Transverse colon (tissue), 4 donors: Measurements from ENCODE around the gene PTPRG. TPM values are rescaled to one million over a fixed set of nuclear protein-coding genes. Genes with fewer than 3 reads are reported as not detected.

Source experiments
- DNase-seq: peaks from one replicate; pipeline ENCODE4 v3.0.0-alpha.2; 2019
- H3K27ac ChIP-seq, 4 donors: fragments of 200-600 bp; sonication (generic); 2 replicates each; pipeline ENCODE4 v1.5.1; 2016 to 2018; ENCODE audit warnings: inconsistent platforms in 4 of 4
- H3K27me3 ChIP-seq: fragments of 200-600 bp; sonication (generic); 2 replicates; pipeline ENCODE4 v1.5.1; 2017; ENCODE audit warnings: inconsistent platforms
- H3K36me3 ChIP-seq, 4 donors: fragments of 200-600 bp; sonication (generic); 2 replicates each; pipeline ENCODE4 v1.5.1; 2017 to 2019; ENCODE audit warnings: inconsistent platforms in 4 of 4
- H3K4me1 ChIP-seq, 4 donors: fragments of 200-600 bp; sonication (generic); 2 replicates each; pipeline ENCODE4 v1.5.1; 2017 to 2020; ENCODE audit warnings: inconsistent platforms in 4 of 4
- H3K4me3 ChIP-seq, 4 donors: fragments of 200-600 bp; sonication (generic); 1 replicate in 1 of 4; 2 replicates in 3 of 4; pipeline versions ENCODE4 v1.5.1 to v1.6.1; 2017 to 2019; ENCODE audit warnings: inconsistent platforms in 4 of 4
- H3K9me3 ChIP-seq, 2 donors: fragments of 200-600 bp; sonication (generic); 2 replicates each; pipeline ENCODE4 v1.5.1; 2017 to 2019; ENCODE audit warnings: inconsistent platforms in 2 of 2
- CTCF ChIP-seq, 5 experiments: fragments of 200-600 bp in 3 of 5; fragments of 450-650 bp in 2 of 5; sonication (generic) in 3 of 5; IDR thresholded peaks; 1 replicate in 2 of 5; 2 replicates in 3 of 5; pipeline ENCODE4 v1.5.1; 2016 to 2017; ENCODE audit warnings: antibody characterized with exemption in 5 of 5, inconsistent platforms in 3 of 5, mild to moderate bottlenecking in 2 of 5, moderate library complexity in 1 of 5
- EP300 ChIP-seq: sonication (generic); formaldehyde crosslinking; IDR thresholded peaks from one replicate; pipeline ENCODE4 v1.6.1; 2017; ENCODE audit warnings: antibody characterized with exemption, low read depth
- POLR2A ChIP-seq: fragments of 450-650 bp; IDR thresholded peaks from one replicate; pipeline ENCODE4 v1.6.1; 2016; ENCODE audit warnings: antibody characterized with exemption, mild to moderate bottlenecking, moderate library complexity
- POLR2AphosphoS5 ChIP-seq, 3 donors: sonication (generic); formaldehyde crosslinking; IDR thresholded peaks; one replicate each; pipeline ENCODE4 v1.6.1; 2016; ENCODE audit warnings: antibody characterized with exemption in 3 of 3
- WGBS, 2 donors: methylation state at CpG; one replicate each; pipeline ENCODE4 v1.1.5; 2018; ENCODE audit warnings: low coverage in 1 of 2; 5-methylcytosine and 5-hydroxymethylcytosine counted together
- in situ Hi-C, 4 donors: fragments of 200-750 bp; cut with MboI; loops; one replicate each; pipeline versions ENCODE4 v1.15.0 to v1.15.1; 2017; ENCODE audit warnings: low sequenced_read_pairs in 3 of 4, low pct_ligation_motif_present in 1 of 4, low pct_unique_long_range_greater_than_20kb in 1 of 4
- intact Hi-C: fragments of 100-400 bp; cut with DNase I; formaldehyde crosslinking; loops from one replicate; pipeline ENCODE4 v1.15.1; 2023; ENCODE audit warnings: low total_unique reads
- total RNA-seq, 4 donors: library from RNA; depleted of rRNA; stranded (reverse); fragments of >200 nt; gene quantifications; one replicate each; pipeline ENCODE4 v1.1.0, GENCODE V29; 2016

Gene PTPRG
- total RNA-seq, 4 donors from 2014 or later, result 29.2 to 83.4 (median 41.6) TPM

- 89 to 90% methylated on average over 1 of the region's 1 CpG for WGBS, 2 donors
- no peak for DNase-seq
- intact Hi-C loops (loop anchor here (10.0 kb wide), 1 partner anchor 357 kb away; no protein-coding TSS in a partner anchor), in situ Hi-C loops (loop anchor here (10.0 to 25.0 kb wide), 6 partner anchors 106 to 619 kb away; no protein-coding TSS in a partner anchor)
- no peak for TF ChIP-seq POLR2AphosphoS5 (IDR thresholded peaks at IDR 0.05)
- no peak for TF ChIP-seq CTCF (IDR thresholded peaks at IDR 0.05)
- no peak for TF ChIP-seq POLR2A
- TF ChIP-seq EP300, result no peak
- H3K4me1 ChIP-seq, result peaks cover 0 to 30% (median 9%) of the 10 kb centered on the region in 4 donors
- no peaks in the 10 kb centered on the region for H3K9me3 ChIP-seq
- H3K27me3 ChIP-seq, result no peaks in the 10 kb centered on the region
- H3K36me3 ChIP-seq, result no peaks in the 10 kb centered on the region
- no peak overlapping the region for H3K4me3 ChIP-seq
- no peak overlapping the region for H3K27ac ChIP-seq
These were observed 6.8 kb downstream of the PTPRG start for GRCh38 chr3:61568127-61568526.

GRCh38 chr3:61569856-61570580 is 8.6 kb downstream of the PTPRG start:
- WGBS, 2 donors, result 27 to 45% methylated on average over 1 to 2 of the region's 2 CpGs
- no peaks in the 10 kb centered on the region for H3K27me3 ChIP-seq
- TF ChIP-seq CTCF (IDR thresholded peaks at IDR 0.05) (no peak), POLR2A (no peak), EP300 (no peak), POLR2AphosphoS5 (IDR thresholded peaks at IDR 0.05) (no peak)
- H3K4me3 ChIP-seq, result no peak overlapping the region
- H3K36me3 ChIP-seq, result no peaks in the 10 kb centered on the region
- in situ Hi-C loops, result loop anchor here (10.0 to 25.0 kb wide), 6 partner anchors 108 to 617 kb away; no protein-coding TSS in a partner anchor
- H3K27ac ChIP-seq, result no peak overlapping the region
- no peak for DNase-seq
- intact Hi-C loops, result loop anchor here (10.0 kb wide), 1 partner anchor 355 kb away; no protein-coding TSS in a partner anchor
- H3K4me1 ChIP-seq, result peaks cover 0 to 14% (median under 1%) of the 10 kb centered on the region in 4 donors
- H3K9me3 ChIP-seq, result no peaks in the 10 kb centered on the region

GRCh38 chr3:61570813-61571212 is 9.4 kb downstream of the PTPRG start:
- Histone ChIP-seq H3K9me3 (no peaks in the 10 kb centered on the region), H3K4me1 (peaks cover 0 to 12% (median 0%) of the 10 kb centered on the region in 4 donors), H3K27me3 (no peaks in the 10 kb centered on the region), H3K36me3 (no peaks in the 10 kb centered on the region), H3K4me3 (no peak overlapping the region), H3K27ac (no peak overlapping the region)
- TF ChIP-seq POLR2A (no peak), POLR2AphosphoS5 (IDR thresholded peaks at IDR 0.05) (no peak), EP300 (no peak), CTCF (IDR thresholded peaks at IDR 0.05) (no peak)
- peak; percentile 12 for DNase-seq
- 83 to 86% methylated on average over 4 to 5 of the region's 5 CpGs for WGBS, 2 donors
- intact Hi-C loops (no loop called here), in situ Hi-C loops (loop anchor here (25.0 kb wide), 4 partner anchors 109 to 616 kb away; no protein-coding TSS in a partner anchor)

- Histone ChIP-seq H3K36me3 (no peaks in the 10 kb centered on the region), H3K27me3 (no peaks in the 10 kb centered on the region), H3K9me3 (no peaks in the 10 kb centered on the region), H3K4me1 (peaks cover 0 to 12% (median 0%) of the 10 kb centered on the region in 4 donors), H3K4me3 (no peak overlapping the region), H3K27ac (no peak overlapping the region)
- no peak for TF ChIP-seq POLR2AphosphoS5 (IDR thresholded peaks at IDR 0.05)
- no peak for TF ChIP-seq CTCF (IDR thresholded peaks at IDR 0.05)
- no peak for TF ChIP-seq POLR2A
- TF ChIP-seq EP300, result no peak
- DNase-seq, result no peak
- in situ Hi-C loops (loop anchor here (25.0 kb wide), 4 partner anchors 109 to 616 kb away; no protein-coding TSS in a partner anchor), intact Hi-C loops (no loop called here)
- 79 to 85% methylated on average over 4 to 5 of the region's 5 CpGs for WGBS, 2 donors
These were observed 10.4 kb downstream of the PTPRG start for GRCh38 chr3:61571516-61572336.
